ENCODE results near the gene LIMS2.

The LIMS2 gene

GRCh38 chr2:127707890-127708648 is 32.7 kb upstream of the LIMS2 start:
- no peak overlapping the region for H3K4me3 ChIP-seq (ENCODE audit: low read depth, low read length)
- TF ChIP-seq MYC (IDR thresholded peaks at IDR 0.05; ENCODE audit: low read depth, low read length) (no peak), MAX (IDR thresholded peaks at IDR 0.05; ENCODE audit: low read depth, low read length) (no peak), CTCF (IDR thresholded peaks at IDR 0.05; ENCODE audit: low read depth, low read length) (no peak), POLR2A (IDR thresholded peaks at IDR 0.05; ENCODE audit: extremely low read depth, insufficient read length) (no peak)
- no peak for DNase-seq (ENCODE audit: low read depth)

- DNase-seq (ENCODE audit: low read depth): no peak
- H3K4me3 ChIP-seq (ENCODE audit: low read depth, low read length): no peak overlapping the region
- no peak for TF ChIP-seq MYC (IDR thresholded peaks at IDR 0.05; ENCODE audit: low read depth, low read length)
- no peak for TF ChIP-seq CTCF (IDR thresholded peaks at IDR 0.05; ENCODE audit: low read depth, low read length)
- TF ChIP-seq POLR2A (IDR thresholded peaks at IDR 0.05; ENCODE audit: extremely low read depth, insufficient read length): no peak
- no peak for TF ChIP-seq MAX (IDR thresholded peaks at IDR 0.05; ENCODE audit: low read depth, low read length)
These were observed 31.1 kb upstream of the LIMS2 start for GRCh38 chr2:127706215-127706990.

GRCh38 chr2:127705391-127706065 is 30.2 kb upstream of the LIMS2 start:
- TF ChIP-seq MYC (IDR thresholded peaks at IDR 0.05; ENCODE audit: low read depth, low read length) (no peak), CTCF (IDR thresholded peaks at IDR 0.05; ENCODE audit: low read depth, low read length) (no peak), POLR2A (IDR thresholded peaks at IDR 0.05; ENCODE audit: extremely low read depth, insufficient read length) (no peak), MAX (IDR thresholded peaks at IDR 0.05; ENCODE audit: low read depth, low read length) (no peak)
- H3K4me3 ChIP-seq (ENCODE audit: low read depth, low read length): no peak overlapping the region
- DNase-seq (ENCODE audit: low read depth): no peak

- TF ChIP-seq CTCF (IDR thresholded peaks at IDR 0.05; ENCODE audit: low read depth, low read length) (no peak), MAX (IDR thresholded peaks at IDR 0.05; ENCODE audit: low read depth, low read length) (no peak), POLR2A (IDR thresholded peaks at IDR 0.05; ENCODE audit: extremely low read depth, insufficient read length) (no peak), MYC (IDR thresholded peaks at IDR 0.05; ENCODE audit: low read depth, low read length) (no peak)
- no peak for DNase-seq (ENCODE audit: low read depth)
- H3K4me3 ChIP-seq (ENCODE audit: low read depth, low read length): no peak overlapping the region
These were observed 29.5 kb upstream of the LIMS2 start for GRCh38 chr2:127704641-127705390.

GRCh38 chr2:127703282-127703681 is 28.0 kb upstream of the LIMS2 start:
- peak; percentile 18 for DNase-seq (ENCODE audit: low read depth)
- no peak for TF ChIP-seq MAX (IDR thresholded peaks at IDR 0.05; ENCODE audit: low read depth, low read length)
- no peak for TF ChIP-seq CTCF (IDR thresholded peaks at IDR 0.05; ENCODE audit: low read depth, low read length)
- no peak for TF ChIP-seq POLR2A (IDR thresholded peaks at IDR 0.05; ENCODE audit: extremely low read depth, insufficient read length)
- TF ChIP-seq MYC (IDR thresholded peaks at IDR 0.05; ENCODE audit: low read depth, low read length): no peak
- H3K4me3 ChIP-seq (ENCODE audit: low read depth, low read length): peak overlapping the region; percentile 68

Data from NB4 (cell line).